Endometrial microvascular endothelial cells (primary cell): ENCODE measurements around the gene PPP1R27. TPM values are rescaled to one million over a fixed set of nuclear protein-coding genes. Genes with fewer than 3 reads are reported as not detected.

ENCODE experiments used
- total RNA-seq: library from RNA; depleted of rRNA; stranded (reverse); fragments of >200 nt; gene quantifications from one replicate; pipeline ENCODE4 v1.2.3, GENCODE V29; 2015; ENCODE audit errors: inconsistent ontology term

The PPP1R27 gene
- total RNA-seq, 1 donor from 2014 or later: not detected

Other genes with a start within 250 kb of the PPP1R27 start
- 86.4 TPM for gene NPLOC4, start 197.9 kb downstream of the PPP1R27 start, total RNA-seq
- not detected for gene TSPAN10, start 197.9 kb downstream of the PPP1R27 start, total RNA-seq
- gene PDE6G, start 178.5 kb downstream of the PPP1R27 start, total RNA-seq: 0.37 TPM
- gene OXLD1, start 168.4 kb downstream of the PPP1R27 start, total RNA-seq: 38.9 TPM
- 20.9 TPM for gene CCDC137, start 168.3 kb downstream of the PPP1R27 start, total RNA-seq
- gene ARL16, start 151.3 kb downstream of the PPP1R27 start, total RNA-seq: 30.3 TPM
- 125 TPM for gene HGS, start 151.0 kb downstream of the PPP1R27 start, total RNA-seq
- 120 TPM for gene MRPL12, start 131.7 kb downstream of the PPP1R27 start, total RNA-seq
- gene SLC25A10, start 122.8 kb downstream of the PPP1R27 start, total RNA-seq: 42.1 TPM
- not detected for gene GCGR, start 30.9 kb downstream of the PPP1R27 start, total RNA-seq
- gene MCRIP1, start 1.8 kb downstream of the PPP1R27 start, total RNA-seq: 97.0 TPM
- 1,412 TPM for gene P4HB, start 25.5 kb upstream of the PPP1R27 start, total RNA-seq
- gene ARHGDIA, start 36.3 kb upstream of the PPP1R27 start, total RNA-seq: 471 TPM
- 284 TPM for gene ALYREF, start 56.5 kb upstream of the PPP1R27 start, total RNA-seq
- 166 TPM for gene ANAPC11, start 56.7 kb upstream of the PPP1R27 start, total RNA-seq
- gene NPB, start 67.2 kb upstream of the PPP1R27 start, total RNA-seq: not detected
- gene PCYT2, start 76.3 kb upstream of the PPP1R27 start, total RNA-seq: 41.0 TPM
- gene SIRT7, start 83.1 kb upstream of the PPP1R27 start, total RNA-seq: 14.3 TPM
- 21.0 TPM for gene MAFG, start 92.7 kb upstream of the PPP1R27 start, total RNA-seq
- 60.9 TPM for gene PYCR1, start 102.2 kb upstream of the PPP1R27 start, total RNA-seq
- gene MYADML2, start 112.2 kb upstream of the PPP1R27 start, total RNA-seq: not detected
- gene NOTUM, start 126.1 kb upstream of the PPP1R27 start, total RNA-seq: not detected
- 12.2 TPM for gene ASPSCR1, start 142.6 kb upstream of the PPP1R27 start, total RNA-seq
- gene CENPX, start 187.8 kb upstream of the PPP1R27 start, total RNA-seq: 159 TPM
- 23.0 TPM for gene LRRC45, start 188.3 kb upstream of the PPP1R27 start, total RNA-seq
- 30.2 TPM for gene RAC3, start 196.6 kb upstream of the PPP1R27 start, total RNA-seq
- 133 TPM for gene DCXR, start 202.6 kb upstream of the PPP1R27 start, total RNA-seq
- gene RFNG, start 216.8 kb upstream of the PPP1R27 start, total RNA-seq: 36.0 TPM
- gene GPS1, start 216.8 kb upstream of the PPP1R27 start, total RNA-seq: 140 TPM
- gene DUS1L, start 230.8 kb upstream of the PPP1R27 start, total RNA-seq: 70.0 TPM